ENCODE measurements around the gene ST6GAL1. TPM values are rescaled to one million over a fixed set of nuclear protein-coding genes. Genes with fewer than 3 reads are reported as not detected.

ST6GAL1 gene
- total and polyA plus RNA-seq, 11 donors = 19.4 to 120 (median 69.9) TPM

GRCh38 chr3:186937017-186937875, 6.9 kb downstream of the ST6GAL1 start:
- peaks cover 0 to 26% (median 6%) of the 10 kb centered on the region in 9 donors for H3K36me3 ChIP-seq
- ATAC-seq (no peak), DNase-seq (no peak)
- no peak overlapping the region for H3K4me3 ChIP-seq
- no peaks in the 10 kb centered on the region for H3K9me3 ChIP-seq
- H3K4me1 ChIP-seq = peaks cover 6 to 82% (median 64%) of the 10 kb centered on the region in 12 donors
- peak overlapping the region in 10 of 12 donors; percentile 47 to 88 (median 80) for H3K27ac ChIP-seq
- WGBS, 4 donors = 81 to 86% (median 82%) methylated on average over 10 of the region's 10 CpGs
- no peaks in the 10 kb centered on the region for H3K27me3 ChIP-seq
- TF ChIP-seq, protein P1, sequence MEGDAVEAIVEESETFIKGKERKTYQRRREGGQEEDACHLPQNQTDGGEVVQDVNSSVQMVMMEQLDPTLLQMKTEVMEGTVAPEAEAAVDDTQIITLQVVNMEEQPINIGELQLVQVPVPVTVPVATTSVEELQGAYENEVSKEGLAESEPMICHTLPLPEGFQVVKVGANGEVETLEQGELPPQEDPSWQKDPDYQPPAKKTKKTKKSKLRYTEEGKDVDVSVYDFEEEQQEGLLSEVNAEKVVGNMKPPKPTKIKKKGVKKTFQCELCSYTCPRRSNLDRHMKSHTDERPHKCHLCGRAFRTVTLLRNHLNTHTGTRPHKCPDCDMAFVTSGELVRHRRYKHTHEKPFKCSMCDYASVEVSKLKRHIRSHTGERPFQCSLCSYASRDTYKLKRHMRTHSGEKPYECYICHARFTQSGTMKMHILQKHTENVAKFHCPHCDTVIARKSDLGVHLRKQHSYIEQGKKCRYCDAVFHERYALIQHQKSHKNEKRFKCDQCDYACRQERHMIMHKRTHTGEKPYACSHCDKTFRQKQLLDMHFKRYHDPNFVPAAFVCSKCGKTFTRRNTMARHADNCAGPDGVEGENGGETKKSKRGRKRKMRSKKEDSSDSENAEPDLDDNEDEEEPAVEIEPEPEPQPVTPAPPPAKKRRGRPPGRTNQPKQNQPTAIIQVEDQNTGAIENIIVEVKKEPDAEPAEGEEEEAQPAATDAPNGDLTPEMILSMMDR (IDR thresholded peaks at IDR 0.05) = no peak
- no peak for TF ChIP-seq POLR2A (IDR thresholded peaks at IDR 0.05)
- intact Hi-C loops (cut with DNase I) = loop anchor here in 4 of 10 donors (5.0 to 10.0 kb wide), 6 partner anchors 78 to 350 kb away; no protein-coding TSS in a partner anchor

- TF ChIP-seq, protein P1 (IDR thresholded peaks at IDR 0.05) = no peak
- TF ChIP-seq POLR2A (IDR thresholded peaks at IDR 0.05) = no peak
- H3K4me1 ChIP-seq = peaks cover 2 to 79% (median 55%) of the 10 kb centered on the region in 12 donors
- 41 to 54% (median 45%) methylated on average over 6 of the region's 6 CpGs for WGBS, 4 donors
- no peaks in the 10 kb centered on the region for H3K27me3 ChIP-seq
- peaks cover 0 to 38% (median 12%) of the 10 kb centered on the region in 9 donors for H3K36me3 ChIP-seq
- intact Hi-C loops (cut with DNase I) = loop anchor here in 4 of 10 donors (5.0 to 10.0 kb wide), 6 partner anchors 76 to 351 kb away; no protein-coding TSS in a partner anchor
- no peaks in the 10 kb centered on the region for H3K9me3 ChIP-seq
- H3K27ac ChIP-seq = peak overlapping the region; percentile 67 to 92 (median 80)
- DNase-seq = peak in 4 of 5 donors; percentile 63 to 81 (median 75)
- H3K4me3 ChIP-seq = no peak overlapping the region
- ATAC-seq = peak; percentile 82 to 90 (median 89)
Measured at GRCh38 chr3:186938716-186939115, 8.4 kb downstream of the ST6GAL1 start.

GRCh38 chr3:186939536-186939935, 9.2 kb downstream of the ST6GAL1 start:
- ATAC-seq (no peak), DNase-seq (no peak)
- peaks cover 2 to 70% (median 47%) of the 10 kb centered on the region in 12 donors for H3K4me1 ChIP-seq
- TF ChIP-seq POLR2A (IDR thresholded peaks at IDR 0.05) = no peak
- TF ChIP-seq, protein P1 (IDR thresholded peaks at IDR 0.05) = no peak
- no peaks in the 10 kb centered on the region for H3K27me3 ChIP-seq
- WGBS, 4 donors = 57 to 82% (median 79%) methylated on average over 4 to 5 of the region's 5 CpGs
- peaks cover 0 to 37% (median 17%) of the 10 kb centered on the region in 9 donors for H3K36me3 ChIP-seq
- H3K27ac ChIP-seq = peak overlapping the region; percentile 67 to 92 (median 80)
- no peak overlapping the region for H3K4me3 ChIP-seq
- intact Hi-C loops (cut with DNase I) = loop anchor here in 4 of 10 donors (5.0 to 10.0 kb wide), 6 partner anchors 75 to 352 kb away; no protein-coding TSS in a partner anchor
- H3K9me3 ChIP-seq = no peaks in the 10 kb centered on the region

- Histone ChIP-seq H3K4me3 (no peak overlapping the region), H3K4me1 (peaks cover 2 to 71% (median 45%) of the 10 kb centered on the region in 12 donors), H3K36me3 (peaks cover 0 to 28% (median 11%) of the 10 kb centered on the region in 9 donors), H3K9me3 (no peaks in the 10 kb centered on the region), H3K27ac (peak overlapping the region; percentile 67 to 92 (median 80)), H3K27me3 (no peaks in the 10 kb centered on the region)
- peak; percentile 77 to 89 (median 87) for ATAC-seq
- peak in 4 of 5 donors; percentile 64 to 87 (median 74) for DNase-seq
- intact Hi-C loops (cut with DNase I) = loop anchor here in 1 of 10 donors (5.0 kb wide), 1 partner anchor 36 kb away; no protein-coding TSS in a partner anchor
- peak in 1 of 2 donors; percentile 46 for TF ChIP-seq POLR2A (IDR thresholded peaks at IDR 0.05)
- TF ChIP-seq, protein P1 (IDR thresholded peaks at IDR 0.05) = no peak
- 8 to 15% (median 9%) methylated on average over 4 of the region's 4 CpGs for WGBS, 4 donors
Measured at GRCh38 chr3:186940967-186941366, 10.6 kb downstream of the ST6GAL1 start.

Measured in heart left ventricle (tissue), 16 donors.